ENCODE results near the gene SLC15A5.

DNA sequence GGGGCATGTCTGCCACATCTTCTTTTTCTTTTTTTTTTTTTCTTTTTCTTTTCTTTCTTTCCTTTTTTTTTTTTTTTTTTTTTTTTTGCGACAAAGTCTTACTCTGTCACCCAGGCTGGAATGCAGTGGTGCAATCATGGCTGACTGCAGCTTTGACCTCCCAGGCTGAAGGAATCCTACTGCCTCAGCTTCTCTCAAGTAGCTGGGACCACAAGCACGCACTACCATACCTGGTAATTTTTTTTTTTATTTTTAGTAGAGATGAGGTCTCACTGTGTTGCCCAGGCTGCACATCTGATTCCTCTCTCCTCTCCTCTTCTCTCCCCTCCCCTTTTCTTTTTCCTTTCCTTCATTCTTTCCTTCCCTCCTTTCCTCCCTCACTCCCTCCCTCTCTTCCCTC, 18.5 kb downstream of the SLC15A5 start:
- TF ChIP-seq, protein P1, sequence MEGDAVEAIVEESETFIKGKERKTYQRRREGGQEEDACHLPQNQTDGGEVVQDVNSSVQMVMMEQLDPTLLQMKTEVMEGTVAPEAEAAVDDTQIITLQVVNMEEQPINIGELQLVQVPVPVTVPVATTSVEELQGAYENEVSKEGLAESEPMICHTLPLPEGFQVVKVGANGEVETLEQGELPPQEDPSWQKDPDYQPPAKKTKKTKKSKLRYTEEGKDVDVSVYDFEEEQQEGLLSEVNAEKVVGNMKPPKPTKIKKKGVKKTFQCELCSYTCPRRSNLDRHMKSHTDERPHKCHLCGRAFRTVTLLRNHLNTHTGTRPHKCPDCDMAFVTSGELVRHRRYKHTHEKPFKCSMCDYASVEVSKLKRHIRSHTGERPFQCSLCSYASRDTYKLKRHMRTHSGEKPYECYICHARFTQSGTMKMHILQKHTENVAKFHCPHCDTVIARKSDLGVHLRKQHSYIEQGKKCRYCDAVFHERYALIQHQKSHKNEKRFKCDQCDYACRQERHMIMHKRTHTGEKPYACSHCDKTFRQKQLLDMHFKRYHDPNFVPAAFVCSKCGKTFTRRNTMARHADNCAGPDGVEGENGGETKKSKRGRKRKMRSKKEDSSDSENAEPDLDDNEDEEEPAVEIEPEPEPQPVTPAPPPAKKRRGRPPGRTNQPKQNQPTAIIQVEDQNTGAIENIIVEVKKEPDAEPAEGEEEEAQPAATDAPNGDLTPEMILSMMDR (IDR thresholded peaks at IDR 0.05): no peak
- TF ChIP-seq POLR2A (IDR thresholded peaks at IDR 0.05): no peak
